Vagina (tissue), 2 donors: ENCODE measurements around the gene RUNX2. TPM values are rescaled to one million over a fixed set of nuclear protein-coding genes. Genes with fewer than 3 reads are reported as not detected.

Source experiments
- DNase-seq, 2 donors: peaks; one replicate each; pipeline ENCODE4 v3.0.0-alpha.2; 2017; ENCODE audit errors: extremely low spot score in 2 of 2
- H3K27ac ChIP-seq: fragments of 200-600 bp; sonication (generic); one replicate; pipeline ENCODE4 v1.5.1; 2019
- H3K27me3 ChIP-seq: fragments of 200-600 bp; sonication (generic); one replicate; pipeline ENCODE4 v1.5.1; 2019
- H3K36me3 ChIP-seq, 2 donors: fragments of 200-600 bp; sonication (generic); one replicate each; pipeline ENCODE4 v1.5.1; 2017 to 2019
- H3K4me1 ChIP-seq: fragments of 200-600 bp; sonication (generic); one replicate; pipeline ENCODE4 v1.5.1; 2019
- H3K4me3 ChIP-seq, 2 donors: fragments of 200-600 bp; sonication (generic); 1 replicate in 1 of 2; 2 replicates in 1 of 2; pipeline ENCODE4 v1.5.1; 2016 to 2019
- H3K9me3 ChIP-seq: fragments of 200-600 bp; sonication (generic); one replicate; pipeline ENCODE4 v1.5.1; 2019
- POLR2A ChIP-seq, 2 donors: fragments of 450-650 bp; IDR thresholded peaks; one replicate each; pipeline ENCODE4 v1.6.1; 2017; ENCODE audit warnings: antibody characterized with exemption in 2 of 2, mild to moderate bottlenecking in 2 of 2, moderate library complexity in 2 of 2
- POLR2AphosphoS5 ChIP-seq, 2 donors: sonication (generic); formaldehyde crosslinking; IDR thresholded peaks; one replicate each; pipeline ENCODE4 v1.9.0; 2017; ENCODE audit warnings: antibody characterized with exemption in 2 of 2, mild to moderate bottlenecking in 2 of 2, low read depth in 1 of 2; ENCODE audit not compliant: insufficient read depth in 1 of 2
- intact Hi-C: fragments of 100-400 bp; cut with DNase I; formaldehyde crosslinking; loops from one replicate; pipeline ENCODE4 v1.15.1; 2023
- total RNA-seq: library from RNA; depleted of rRNA; stranded (reverse); fragments of >200 nt; gene quantifications from one replicate; pipeline ENCODE4 v1.2.3, GENCODE V29; 2016
- TF ChIP-seq, protein P1 (sequence below), 3 experiments: fragments of 450-650 bp in 2 of 3; fragments of 200-600 bp in 1 of 3; sonication (generic) in 1 of 3; IDR thresholded peaks; one replicate each; pipeline ENCODE4 v1.5.1; 2017 to 2019; ENCODE audit warnings: antibody characterized with exemption in 3 of 3, mild to moderate bottlenecking in 2 of 3, moderate library complexity in 2 of 3

RUNX2 gene
- total RNA-seq, 1 donor from 2014 or later: 13.0 TPM

DNA sequence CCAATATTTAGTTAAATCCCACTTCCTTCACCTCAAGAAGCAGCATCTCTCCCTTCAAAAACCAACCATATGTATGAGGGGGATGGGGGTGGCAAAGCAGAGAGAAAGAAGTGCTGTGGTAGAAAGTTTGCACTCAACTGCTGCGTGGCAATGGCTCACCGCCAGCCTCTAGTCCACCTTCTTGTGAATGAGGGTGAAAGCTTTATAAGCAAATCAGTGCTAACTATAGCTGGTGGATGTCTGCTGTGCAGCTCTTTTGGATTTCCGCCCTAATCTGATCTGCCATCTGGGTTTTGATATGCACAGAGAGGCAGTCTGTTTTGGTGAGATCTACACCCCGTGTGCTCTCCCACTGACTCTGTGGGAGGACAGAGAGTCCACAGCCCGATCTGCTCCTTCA lies 330.8 kb downstream of the RUNX2 start:
- no peak overlapping the region for H3K4me3 ChIP-seq
- no peaks in the 10 kb centered on the region for H3K27me3 ChIP-seq
- no peak overlapping the region for H3K27ac ChIP-seq
- TF ChIP-seq POLR2A (IDR thresholded peaks at IDR 0.05) (no peak), POLR2AphosphoS5 (IDR thresholded peaks at IDR 0.05; ENCODE audit: insufficient read depth in 1 of 2, low read depth in 1 of 2) (no peak)
- TF ChIP-seq, protein P1, sequence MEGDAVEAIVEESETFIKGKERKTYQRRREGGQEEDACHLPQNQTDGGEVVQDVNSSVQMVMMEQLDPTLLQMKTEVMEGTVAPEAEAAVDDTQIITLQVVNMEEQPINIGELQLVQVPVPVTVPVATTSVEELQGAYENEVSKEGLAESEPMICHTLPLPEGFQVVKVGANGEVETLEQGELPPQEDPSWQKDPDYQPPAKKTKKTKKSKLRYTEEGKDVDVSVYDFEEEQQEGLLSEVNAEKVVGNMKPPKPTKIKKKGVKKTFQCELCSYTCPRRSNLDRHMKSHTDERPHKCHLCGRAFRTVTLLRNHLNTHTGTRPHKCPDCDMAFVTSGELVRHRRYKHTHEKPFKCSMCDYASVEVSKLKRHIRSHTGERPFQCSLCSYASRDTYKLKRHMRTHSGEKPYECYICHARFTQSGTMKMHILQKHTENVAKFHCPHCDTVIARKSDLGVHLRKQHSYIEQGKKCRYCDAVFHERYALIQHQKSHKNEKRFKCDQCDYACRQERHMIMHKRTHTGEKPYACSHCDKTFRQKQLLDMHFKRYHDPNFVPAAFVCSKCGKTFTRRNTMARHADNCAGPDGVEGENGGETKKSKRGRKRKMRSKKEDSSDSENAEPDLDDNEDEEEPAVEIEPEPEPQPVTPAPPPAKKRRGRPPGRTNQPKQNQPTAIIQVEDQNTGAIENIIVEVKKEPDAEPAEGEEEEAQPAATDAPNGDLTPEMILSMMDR (IDR thresholded peaks at IDR 0.05): no peak
- no peaks in the 10 kb centered on the region for H3K36me3 ChIP-seq
- H3K4me1 ChIP-seq: peaks cover 19% of the 10 kb centered on the region
- DNase-seq: no peak
- no peaks in the 10 kb centered on the region for H3K9me3 ChIP-seq
- intact Hi-C loops: no loop called here

DNA sequence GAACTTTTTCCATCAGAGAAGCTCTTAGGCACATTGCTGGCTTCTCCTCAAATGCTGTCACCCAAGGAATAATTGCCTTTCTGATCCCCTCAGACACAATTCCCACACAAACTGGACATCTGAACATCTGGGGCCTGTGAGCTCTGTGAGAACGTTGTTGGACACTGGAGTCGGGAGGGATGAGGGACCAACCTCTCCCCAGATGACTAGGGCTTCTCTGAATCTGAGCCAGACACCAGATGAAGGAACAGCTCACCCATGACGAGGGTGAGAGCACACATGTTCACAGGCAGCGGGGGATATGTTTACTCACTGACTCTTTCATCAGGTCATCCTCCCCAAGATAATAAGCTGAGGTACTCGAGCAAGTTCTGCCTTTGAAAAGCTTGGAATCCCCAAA lies 333.5 kb downstream of the RUNX2 start:
- no peaks in the 10 kb centered on the region for H3K36me3 ChIP-seq
- H3K27ac ChIP-seq: no peak overlapping the region
- TF ChIP-seq, protein P1 (IDR thresholded peaks at IDR 0.05): no peak
- H3K4me3 ChIP-seq: no peak overlapping the region
- no peaks in the 10 kb centered on the region for H3K9me3 ChIP-seq
- intact Hi-C loops: no loop called here
- no peak for DNase-seq
- H3K4me1 ChIP-seq: peaks cover 12% of the 10 kb centered on the region
- H3K27me3 ChIP-seq: no peaks in the 10 kb centered on the region

GRCh38 chr6:45663251-45664221 lies 335.4 kb downstream of the RUNX2 start:
- DNase-seq: no peak
- Histone ChIP-seq H3K9me3 (no peaks in the 10 kb centered on the region), H3K36me3 (no peaks in the 10 kb centered on the region), H3K27me3 (no peaks in the 10 kb centered on the region), H3K27ac (no peak overlapping the region), H3K4me3 (peak overlapping the region; percentile 27), H3K4me1 (peaks cover 12% of the 10 kb centered on the region)
- TF ChIP-seq POLR2A (IDR thresholded peaks at IDR 0.05): no peak
- TF ChIP-seq, protein P1 (IDR thresholded peaks at IDR 0.05): no peak
- TF ChIP-seq POLR2AphosphoS5 (IDR thresholded peaks at IDR 0.05; ENCODE audit: insufficient read depth in 1 of 2, low read depth in 1 of 2): no peak
- intact Hi-C loops: no loop called here

GRCh38 chr6:45664707-45665106 lies 336.6 kb downstream of the RUNX2 start:
- no peaks in the 10 kb centered on the region for H3K27me3 ChIP-seq
- peaks cover 12% of the 10 kb centered on the region for H3K4me1 ChIP-seq
- H3K9me3 ChIP-seq: no peaks in the 10 kb centered on the region
- H3K4me3 ChIP-seq: no peak overlapping the region
- intact Hi-C loops: no loop called here
- DNase-seq: no peak
- TF ChIP-seq POLR2A (IDR thresholded peaks at IDR 0.05) (no peak), POLR2AphosphoS5 (IDR thresholded peaks at IDR 0.05; ENCODE audit: insufficient read depth in 1 of 2, low read depth in 1 of 2) (no peak)
- TF ChIP-seq, protein P1 (IDR thresholded peaks at IDR 0.05): no peak
- H3K27ac ChIP-seq: no peak overlapping the region
- H3K36me3 ChIP-seq: no peaks in the 10 kb centered on the region

- intact Hi-C loops: no loop called here
- H3K9me3 ChIP-seq: no peaks in the 10 kb centered on the region
- no peaks in the 10 kb centered on the region for H3K36me3 ChIP-seq
- peaks cover 12% of the 10 kb centered on the region for H3K4me1 ChIP-seq
- DNase-seq: peak in 1 of 2 donors; percentile 19
- TF ChIP-seq, protein P1 (IDR thresholded peaks at IDR 0.05): no peak
- TF ChIP-seq POLR2A (IDR thresholded peaks at IDR 0.05) (no peak), POLR2AphosphoS5 (IDR thresholded peaks at IDR 0.05; ENCODE audit: insufficient read depth in 1 of 2, low read depth in 1 of 2) (no peak)
- H3K27ac ChIP-seq: no peak overlapping the region
- no peak overlapping the region for H3K4me3 ChIP-seq
- H3K27me3 ChIP-seq: no peaks in the 10 kb centered on the region
These were observed 337.7 kb downstream of the RUNX2 start for GRCh38 chr6:45665859-45666258.
